GM12878 (cell line): ENCODE results near the gene DDIT4. TPM values are rescaled to one million over a fixed set of nuclear protein-coding genes. Genes with fewer than 3 reads are reported as not detected.

ENCODE experiments used
- ASH2L ChIP-seq: fragments of 300-600, 200-600 bp; sonication (generic); IDR thresholded peaks from 2 replicates; pipeline ENCODE4 v1.6.1; 2017; ENCODE audit warnings: low read depth, mild to moderate bottlenecking, borderline replicate concordance
- CBX3 ChIP-seq: fragments of 200-600 bp; sonication (generic); IDR thresholded peaks from 2 replicates; pipeline ENCODE4 v1.6.1; 2016; ENCODE audit warnings: low read depth, borderline replicate concordance
- CBX5 ChIP-seq: sonication (generic); IDR thresholded peaks from 2 replicates; pipeline ENCODE4 v1.6.1; 2016; ENCODE audit warnings: low read depth, moderate library complexity, mild to moderate bottlenecking, inconsistent platforms
- CREB1 ChIP-seq: IDR thresholded peaks from 2 replicates; pipeline ENCODE4 v1.6.1; 2012; ENCODE audit warnings: low read depth, mild to moderate bottlenecking, inconsistent platforms
- EGR1 ChIP-seq, 2 experiments: IDR thresholded peaks; 1 replicate in 1 of 2; 2 replicates in 1 of 2; pipeline ENCODE4 v1.6.1; 2011 to 2012; ENCODE audit warnings: low read depth in 2 of 2, low read length in 2 of 2, borderline replicate concordance in 1 of 2, mild to moderate bottlenecking in 1 of 2, moderate library complexity in 1 of 2
- FOXK2 ChIP-seq: fragments of 450-650 bp; IDR thresholded peaks from 2 replicates; pipeline ENCODE4 v1.6.1; 2017; ENCODE audit warnings: mild to moderate bottlenecking, moderate library complexity
- HDGF ChIP-seq: fragments of 450-650 bp; IDR thresholded peaks from 2 replicates; pipeline ENCODE4 v1.6.1; 2016; ENCODE audit warnings: antibody characterized with exemption
- IKZF1 ChIP-seq: fragments of 450-650 bp; conservative IDR thresholded peaks from 2 replicates; pipeline ENCODE4 v1.6.1; 2017; ENCODE audit warnings: antibody characterized with exemption, mild to moderate bottlenecking
- JUNB ChIP-seq: IDR thresholded peaks from 2 replicates; pipeline ENCODE4 v1.6.1; 2016; ENCODE audit warnings: antibody characterized with exemption, mild to moderate bottlenecking
- NFYA ChIP-seq: IDR thresholded peaks from 2 replicates; pipeline ENCODE4 v1.6.1; 2011; ENCODE audit warnings: low read depth, mild to moderate bottlenecking, low read length, improper control_type of control experiment, borderline replicate concordance
- PAX5 ChIP-seq: IDR thresholded peaks from 2 replicates; pipeline ENCODE4 v1.6.1; 2011; ENCODE audit warnings: low read depth, low read length, borderline replicate concordance
- POLR2AphosphoS5 ChIP-seq: IDR thresholded peaks from 2 replicates; pipeline ENCODE4 v1.6.1; 2011; ENCODE audit warnings: mild to moderate bottlenecking, low read length, inconsistent platforms
- RB1 ChIP-seq: fragments of 450-650 bp; formaldehyde crosslinking; IDR thresholded peaks from 2 replicates; pipeline ENCODE4 v1.6.1; 2017; ENCODE audit warnings: mild to moderate bottlenecking, borderline replicate concordance
- RUNX3 ChIP-seq: IDR thresholded peaks from 2 replicates; pipeline ENCODE4 v1.6.1; 2012; ENCODE audit warnings: low read length, inconsistent platforms
- SIN3A ChIP-seq: IDR thresholded peaks from 2 replicates; pipeline ENCODE4 v1.6.1; 2012; ENCODE audit warnings: low read depth, low read length, improper control_type of control experiment
- SMAD1 ChIP-seq: fragments of 450-650 bp; IDR thresholded peaks from 2 replicates; pipeline ENCODE4 v1.6.1; 2018; ENCODE audit warnings: mild to moderate bottlenecking, low read depth; ENCODE audit not compliant: partially characterized antibody
- SPI1 ChIP-seq: IDR thresholded peaks from 2 replicates; pipeline ENCODE4 v1.6.1; 2011; ENCODE audit warnings: low read depth, mild to moderate bottlenecking, low read length, moderate library complexity, borderline replicate concordance; ENCODE audit not compliant: insufficient read depth
- STAT1 ChIP-seq: fragments of 450-650 bp; conservative IDR thresholded peaks from 2 replicates; pipeline ENCODE4 v1.6.1; 2014; ENCODE audit warnings: antibody characterized with exemption, mild to moderate bottlenecking
- TCF7 ChIP-seq: IDR thresholded peaks from 2 replicates; pipeline ENCODE4 v1.6.1; 2014; ENCODE audit warnings: antibody characterized with exemption, borderline replicate concordance
- ZBTB40 ChIP-seq: fragments of 450-650 bp; IDR thresholded peaks from 2 replicates; pipeline ENCODE4 v1.6.1; 2016; ENCODE audit warnings: mild to moderate bottlenecking, moderate library complexity, borderline replicate concordance
- ZNF622 ChIP-seq: fragments of 450-650 bp; IDR thresholded peaks from 2 replicates; pipeline ENCODE4 v1.6.1; 2017; ENCODE audit warnings: mild to moderate bottlenecking, inconsistent platforms
- polyA plus RNA-seq, 11 experiments: library from polyadenylated mRNA; depleted of rRNA in 4 of 11; unstranded in 6 of 11; stranded (reverse) in 5 of 11; fragments of >200 nt; fragmentation: Nextera tagmentation in 4 of 11; fragmentation: Illumina TruSeq in 1 of 11; extraction: Ambion mirVana in 4 of 11; extraction: Trizol in 1 of 11; gene quantifications; 1 replicate in 1 of 11; 2 replicates in 10 of 11; pipeline versions ENCODE4 v1.2.1 to v1.2.3, GENCODE V29; 2011 to 2016; ENCODE audit warnings: inconsistent platforms in 2 of 11, missing spikeins in 2 of 11, low read depth in 1 of 11
- total RNA-seq, 4 experiments: library from RNA; depleted of rRNA in 3 of 4; stranded (reverse); fragments of >200 nt in 3 of 4; fragmentation: Illumina TruSeq in 1 of 4; extraction: Trizol in 1 of 4; gene quantifications; 2 replicates each; pipeline versions ENCODE4 v1.2.1 to v1.2.3, GENCODE V29; 2013 to 2021
- TF ChIP-seq, protein P1 (sequence below): fragments of 450-650 bp; formaldehyde crosslinking; IDR thresholded peaks from 2 replicates; pipeline ENCODE4 v1.5.0; 2022; ENCODE audit warnings: mild to moderate bottlenecking, missing genetic modification characterization
- TF ChIP-seq, protein P2 (sequence below): fragments of 450-650 bp; IDR thresholded peaks from 2 replicates; pipeline ENCODE4 v1.6.1; 2014; ENCODE audit warnings: mild to moderate bottlenecking

The DDIT4 gene
- total and polyA plus RNA-seq, 10 of the 15 experiments (the other 5 are each of a cell fraction or from before 2014, with no cell fraction given) = 2.1 to 277 (median 183) TPM

DNA sequence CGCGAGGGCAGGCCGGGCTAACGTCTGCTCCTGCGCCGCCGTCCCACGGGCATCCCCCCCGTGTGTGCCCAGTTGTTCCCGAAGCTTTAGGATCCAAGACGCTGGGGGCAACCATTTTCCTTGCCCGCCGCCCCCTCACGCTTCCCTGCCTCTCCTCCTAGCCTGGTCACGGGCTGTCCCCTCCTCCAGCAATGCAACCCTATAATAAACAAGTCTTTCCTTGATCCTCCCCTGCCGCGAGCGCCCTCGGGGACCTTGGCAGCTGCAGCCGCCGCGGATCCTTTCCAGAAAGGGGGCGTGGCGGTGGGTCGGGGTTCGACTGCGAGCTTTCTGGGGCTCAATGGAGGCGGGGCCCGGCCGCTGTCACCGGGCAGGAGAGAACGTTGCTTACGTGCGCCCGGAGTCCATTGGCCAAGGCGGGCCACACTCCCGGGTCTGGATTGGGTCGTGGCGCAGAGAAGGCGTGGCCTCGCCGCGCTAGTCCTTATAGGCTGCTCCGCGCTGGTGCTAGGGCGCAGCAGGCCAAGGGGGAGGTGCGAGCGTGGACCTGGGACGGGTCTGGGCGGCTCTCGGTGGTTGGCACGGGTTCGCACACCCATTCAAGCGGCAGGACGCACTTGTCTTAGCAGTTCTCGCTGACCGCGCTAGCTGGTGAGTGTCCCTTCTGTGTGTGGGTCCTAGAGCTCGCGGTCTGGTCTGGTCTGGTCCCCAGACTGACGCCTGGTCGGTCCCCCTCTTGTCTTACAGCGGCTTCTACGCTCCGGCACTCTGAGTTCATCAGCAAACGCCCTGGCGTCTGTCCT, at the start of gene DDIT4 (continued):
- no peak for TF ChIP-seq NFYA
- peak in 1 of 2 experiments; percentile 42; a peak in 1 of 3 replicates for TF ChIP-seq EGR1 (IDR thresholded peaks at IDR 0.05; ENCODE audit: borderline replicate concordance in 1 of 2, low read depth in 2 of 2, low read length in 2 of 2)
- peak; percentile 77 for TF ChIP-seq HDGF
- TF ChIP-seq CBX5 = no peak
- TF ChIP-seq, protein P1, sequence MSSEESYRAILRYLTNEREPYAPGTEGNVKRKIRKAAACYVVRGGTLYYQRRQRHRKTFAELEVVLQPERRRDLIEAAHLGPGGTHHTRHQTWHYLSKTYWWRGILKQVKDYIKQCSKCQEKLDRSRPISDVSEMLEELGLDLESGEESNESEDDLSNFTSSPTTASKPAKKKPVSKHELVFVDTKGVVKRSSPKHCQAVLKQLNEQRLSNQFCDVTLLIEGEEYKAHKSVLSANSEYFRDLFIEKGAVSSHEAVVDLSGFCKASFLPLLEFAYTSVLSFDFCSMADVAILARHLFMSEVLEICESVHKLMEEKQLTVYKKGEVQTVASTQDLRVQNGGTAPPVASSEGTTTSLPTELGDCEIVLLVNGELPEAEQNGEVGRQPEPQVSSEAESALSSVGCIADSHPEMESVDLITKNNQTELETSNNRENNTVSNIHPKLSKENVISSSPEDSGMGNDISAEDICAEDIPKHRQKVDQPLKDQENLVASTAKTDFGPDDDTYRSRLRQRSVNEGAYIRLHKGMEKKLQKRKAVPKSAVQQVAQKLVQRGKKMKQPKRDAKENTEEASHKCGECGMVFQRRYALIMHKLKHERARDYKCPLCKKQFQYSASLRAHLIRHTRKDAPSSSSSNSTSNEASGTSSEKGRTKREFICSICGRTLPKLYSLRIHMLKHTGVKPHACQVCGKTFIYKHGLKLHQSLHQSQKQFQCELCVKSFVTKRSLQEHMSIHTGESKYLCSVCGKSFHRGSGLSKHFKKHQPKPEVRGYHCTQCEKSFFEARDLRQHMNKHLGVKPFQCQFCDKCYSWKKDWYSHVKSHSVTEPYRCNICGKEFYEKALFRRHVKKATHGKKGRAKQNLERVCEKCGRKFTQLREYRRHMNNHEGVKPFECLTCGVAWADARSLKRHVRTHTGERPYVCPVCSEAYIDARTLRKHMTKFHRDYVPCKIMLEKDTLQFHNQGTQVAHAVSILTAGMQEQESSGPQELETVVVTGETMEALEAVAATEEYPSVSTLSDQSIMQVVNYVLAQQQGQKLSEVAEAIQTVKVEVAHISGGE = peak; percentile 42; the same call in 1 of the 2 replicates
- TF ChIP-seq POLR2AphosphoS5 = peak; percentile 100
- TF ChIP-seq PAX5 = peak; percentile 81
- TF ChIP-seq CREB1 = peak; percentile 80
- TF ChIP-seq JUNB = no peak
- no peak for TF ChIP-seq ZBTB40
- peak; percentile 75; the same call in 1 of the 2 replicates for TF ChIP-seq STAT1
- peak; percentile 78 for TF ChIP-seq IKZF1
- TF ChIP-seq ZNF622 = no peak
- peak; percentile 97 for TF ChIP-seq SMAD1
- peak; percentile 44; the same call in 1 of the 2 replicates for TF ChIP-seq RB1
- no peak for TF ChIP-seq SPI1
- TF ChIP-seq, protein P2, sequence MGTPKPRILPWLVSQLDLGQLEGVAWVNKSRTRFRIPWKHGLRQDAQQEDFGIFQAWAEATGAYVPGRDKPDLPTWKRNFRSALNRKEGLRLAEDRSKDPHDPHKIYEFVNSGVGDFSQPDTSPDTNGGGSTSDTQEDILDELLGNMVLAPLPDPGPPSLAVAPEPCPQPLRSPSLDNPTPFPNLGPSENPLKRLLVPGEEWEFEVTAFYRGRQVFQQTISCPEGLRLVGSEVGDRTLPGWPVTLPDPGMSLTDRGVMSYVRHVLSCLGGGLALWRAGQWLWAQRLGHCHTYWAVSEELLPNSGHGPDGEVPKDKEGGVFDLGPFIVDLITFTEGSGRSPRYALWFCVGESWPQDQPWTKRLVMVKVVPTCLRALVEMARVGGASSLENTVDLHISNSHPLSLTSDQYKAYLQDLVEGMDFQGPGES = peak; percentile 57; the same call in 1 of the 2 replicates
- TF ChIP-seq TCF7 = no peak
- TF ChIP-seq CBX3 = no peak
- TF ChIP-seq RUNX3 = peak; percentile 64
- no peak for TF ChIP-seq SIN3A
- no peak for TF ChIP-seq ASH2L
- TF ChIP-seq FOXK2 = no peak
